Natural killer cell treated with Interleukin-12 subunit alpha and Interleukin-12 subunit beta and Interleukin-15 and Interleukin-18, amount 100 ng/mL, for 72 hours (primary cell): Measurements from ENCODE around the gene RPS10. TPM values are rescaled to one million over a fixed set of nuclear protein-coding genes. Genes with fewer than 3 reads are reported as not detected.

Source experiments
- ATAC-seq, 2 donors: fragments of 150-1000 bp; cut with Tn5 transposase in 1 of 2; sonication (Bioruptor Pico), chemical (Tn5 transposase) in 1 of 2; 2 replicates each; pipeline ENCODE4 v1.10.0; 2021
- DNase-seq: peaks from one replicate; pipeline ENCODE4 v3.0.0; 2022; ENCODE audit warnings: low spot score
- H3K27ac Mint-ChIP-seq, 2 donors: 1 replicate in 1 of 2; 2 replicates in 1 of 2; pipeline ENCODE4 v1.8.0; 2022; ENCODE audit warnings: mixed read lengths in 2 of 2, mild to moderate bottlenecking in 1 of 2, moderate library complexity in 1 of 2
- H3K27me3 Mint-ChIP-seq, 2 donors: 1 replicate in 1 of 2; 2 replicates in 1 of 2; pipeline ENCODE4 v1.8.0; 2022; ENCODE audit warnings: mixed read lengths in 2 of 2
- H3K36me3 Mint-ChIP-seq: one replicate; pipeline ENCODE4 v1.8.0; 2022; ENCODE audit warnings: mixed read lengths
- H3K4me1 Mint-ChIP-seq, 2 donors: 1 replicate in 1 of 2; 2 replicates in 1 of 2; pipeline ENCODE4 v1.8.0; 2022; ENCODE audit warnings: low read depth in 2 of 2, mixed read lengths in 2 of 2, mild to moderate bottlenecking in 1 of 2
- H3K4me3 Mint-ChIP-seq: one replicate; pipeline ENCODE4 v1.8.0; 2022; ENCODE audit warnings: mixed read lengths
- H3K9me3 Mint-ChIP-seq: 2 replicates; pipeline ENCODE4 v1.8.0; 2022; ENCODE audit warnings: mixed read lengths
- total RNA-seq, 2 donors: library from RNA; stranded (reverse); gene quantifications; one replicate each; pipeline ENCODE4 v1.2.3, GENCODE V29; 2022

Gene RPS10
- 1,000 to 10,000 TPM in 1 of 2 donors, 100 to 1,000 TPM in 1; 874 to 1,112 TPM for total RNA-seq

DNA sequence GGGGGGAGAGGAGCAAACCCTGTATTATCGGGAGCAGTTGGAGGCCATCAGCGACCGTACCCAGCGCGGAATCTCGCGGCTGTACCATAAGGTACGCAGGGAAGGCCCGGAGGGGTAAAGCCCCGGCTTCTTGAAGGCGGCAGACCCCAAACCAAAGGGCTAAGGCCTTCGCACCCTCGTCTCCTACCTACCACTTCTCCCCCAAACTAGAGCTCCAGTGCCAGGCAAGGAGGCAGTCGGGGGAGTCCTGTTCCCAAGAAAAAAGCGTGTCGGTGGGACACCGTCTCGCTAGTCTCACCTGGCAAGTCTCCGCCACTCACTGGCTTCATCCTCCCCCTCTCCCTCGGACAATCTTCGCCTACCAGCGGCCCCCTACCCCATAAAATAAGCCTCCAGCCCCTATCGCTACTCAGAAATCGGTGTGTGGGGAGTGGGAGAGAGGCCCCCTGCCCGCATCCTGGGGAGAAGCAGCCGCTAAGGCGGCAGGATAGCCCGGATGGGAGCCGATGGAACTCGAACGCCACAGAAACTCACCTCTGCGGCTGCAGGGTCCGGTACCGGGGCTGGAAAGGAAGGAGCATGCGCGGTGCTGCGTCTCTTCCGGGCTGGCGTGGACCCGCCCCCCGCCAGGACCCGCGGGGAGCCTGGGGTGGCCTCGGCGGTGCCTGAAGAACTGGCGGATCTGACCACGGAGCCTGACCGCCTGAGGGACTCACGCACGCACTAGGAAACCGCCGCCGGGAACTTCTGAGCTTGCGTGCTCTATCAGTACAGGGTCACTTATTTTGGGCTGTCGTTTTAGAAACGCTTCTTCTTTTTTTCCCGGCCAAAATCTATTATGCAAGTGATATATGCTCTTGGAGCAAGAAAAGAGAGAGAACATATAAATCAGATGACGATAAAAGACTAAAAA is at the start of gene RPS10:
RPS10 (minus strand) TSS at position 572 of the 913 bp plus-strand sequence. CDS start 848 bp downstream, outside the sequence.
- no peaks in the 10 kb centered on the region for H3K9me3 Mint-ChIP-seq
- H3K27ac Mint-ChIP-seq: peak within 1 kb of the TSS; percentile 99
- no peaks in the 10 kb centered on the region for H3K27me3 Mint-ChIP-seq
- peaks cover 18 to 21% of the 10 kb centered on the region in 2 donors for H3K4me1 Mint-ChIP-seq
- DNase-seq: peak; percentile 94
- peak within 1 kb of the TSS; percentile 93 for H3K4me3 Mint-ChIP-seq
- peak; percentile 99 for ATAC-seq
- peaks cover 10% of the 10 kb centered on the region for H3K36me3 Mint-ChIP-seq

DNA sequence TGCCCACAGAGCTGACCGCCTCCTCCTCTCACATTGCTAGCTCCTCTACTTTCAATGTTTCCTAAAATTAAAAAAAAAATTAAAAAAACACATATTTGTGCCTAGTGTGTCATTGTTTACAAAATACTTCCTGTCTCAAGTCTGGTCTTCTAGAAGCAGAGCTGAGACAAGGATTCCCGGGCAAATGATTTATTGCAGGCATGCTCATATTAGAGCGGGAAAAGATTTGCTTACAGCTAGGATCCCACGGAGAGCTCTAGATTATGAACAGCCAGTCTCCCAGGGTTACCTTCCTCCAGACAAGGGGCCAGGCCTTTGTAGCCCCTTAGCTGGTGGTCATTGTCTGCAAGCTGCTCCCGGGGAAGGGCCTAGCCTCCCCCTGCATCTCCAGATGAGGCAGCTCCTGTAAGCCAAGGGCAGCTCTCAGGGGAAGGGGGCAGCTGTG is 49.4 kb upstream of the RPS10 start:
- no peaks in the 10 kb centered on the region for H3K27me3 Mint-ChIP-seq
- no peaks in the 10 kb centered on the region for H3K4me1 Mint-ChIP-seq
- no peak overlapping the region for H3K4me3 Mint-ChIP-seq
- DNase-seq (no peak), ATAC-seq (no peak)
- no peaks in the 10 kb centered on the region for H3K9me3 Mint-ChIP-seq
- no peaks in the 10 kb centered on the region for H3K36me3 Mint-ChIP-seq
- H3K27ac Mint-ChIP-seq: no peak overlapping the region

GRCh38 chr6:34474754-34475153 is 48.9 kb upstream of the RPS10 start:
- no peaks in the 10 kb centered on the region for H3K4me1 Mint-ChIP-seq
- no peak overlapping the region for H3K27ac Mint-ChIP-seq
- H3K9me3 Mint-ChIP-seq: no peaks in the 10 kb centered on the region
- ATAC-seq: no peak
- no peaks in the 10 kb centered on the region for H3K27me3 Mint-ChIP-seq
- no peak for DNase-seq
- no peak overlapping the region for H3K4me3 Mint-ChIP-seq
- no peaks in the 10 kb centered on the region for H3K36me3 Mint-ChIP-seq

DNA sequence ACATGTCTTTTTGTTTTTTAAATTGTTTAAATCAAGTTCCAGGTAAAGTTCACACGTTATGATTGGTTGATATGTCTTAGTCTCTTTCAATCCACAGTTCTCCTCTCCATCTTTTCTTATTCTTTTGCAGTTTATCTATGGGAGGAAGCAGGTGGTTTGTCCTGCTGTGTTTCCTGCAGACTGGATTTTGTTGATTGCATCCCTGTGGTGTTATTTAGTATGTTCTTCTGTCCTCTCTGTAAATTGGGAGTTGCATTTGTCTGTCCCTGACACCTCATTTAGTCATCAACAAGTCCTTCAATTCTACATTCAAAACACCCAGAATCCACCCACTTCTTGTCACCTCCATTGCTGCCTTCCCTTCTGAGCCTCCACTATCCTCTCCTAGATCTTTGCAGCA is 48.1 kb upstream of the RPS10 start:
- Mint-ChIP-seq H3K9me3 (no peaks in the 10 kb centered on the region), H3K27me3 (no peaks in the 10 kb centered on the region), H3K27ac (no peak overlapping the region), H3K4me1 (no peaks in the 10 kb centered on the region), H3K4me3 (no peak overlapping the region), H3K36me3 (no peaks in the 10 kb centered on the region)
- ATAC-seq: no peak
- DNase-seq: no peak

GRCh38 chr6:34472425-34472824 is 46.6 kb upstream of the RPS10 start:
- H3K9me3 Mint-ChIP-seq: no peaks in the 10 kb centered on the region
- no peaks in the 10 kb centered on the region for H3K27me3 Mint-ChIP-seq
- H3K4me3 Mint-ChIP-seq: no peak overlapping the region
- no peaks in the 10 kb centered on the region for H3K36me3 Mint-ChIP-seq
- ATAC-seq: no peak
- no peaks in the 10 kb centered on the region for H3K4me1 Mint-ChIP-seq
- no peak for DNase-seq
- H3K27ac Mint-ChIP-seq: no peak overlapping the region

GRCh38 chr6:34469499-34469898 is 43.6 kb upstream of the RPS10 start:
- no peaks in the 10 kb centered on the region for H3K36me3 Mint-ChIP-seq
- no peak overlapping the region for H3K4me3 Mint-ChIP-seq
- DNase-seq: no peak
- peaks cover 0 to 4% of the 10 kb centered on the region in 2 donors for H3K4me1 Mint-ChIP-seq
- no peak for ATAC-seq
- H3K27ac Mint-ChIP-seq: no peak overlapping the region
- no peaks in the 10 kb centered on the region for H3K9me3 Mint-ChIP-seq
- H3K27me3 Mint-ChIP-seq: peaks cover 6 to 7% of the 10 kb centered on the region in 2 donors

DNA sequence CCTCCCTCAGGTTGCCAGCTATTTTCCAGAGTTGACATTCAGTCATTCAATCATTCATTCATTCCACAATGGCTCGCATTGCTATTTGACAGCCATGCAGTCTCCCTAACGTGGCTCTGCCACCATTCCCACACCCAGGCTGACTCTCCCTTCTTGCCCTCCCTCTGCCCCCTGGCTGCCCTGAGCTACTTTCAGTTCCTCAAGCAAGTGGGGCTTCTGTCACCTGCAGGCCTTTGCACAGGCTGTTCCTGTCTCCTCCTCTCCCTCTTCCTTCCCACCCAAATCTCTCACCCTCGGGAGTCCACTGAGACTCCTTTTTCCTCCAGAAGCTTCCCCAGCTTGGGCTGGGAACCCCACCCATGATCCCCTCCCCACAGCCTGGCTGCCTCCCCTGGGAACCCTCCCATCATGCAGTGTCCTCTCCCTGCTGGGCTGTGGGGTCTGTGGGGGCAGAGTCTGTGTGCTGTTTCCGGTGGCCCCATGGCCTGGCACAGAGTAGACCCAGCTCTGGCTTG is 42.6 kb upstream of the RPS10 start:
- Mint-ChIP-seq H3K36me3 (no peaks in the 10 kb centered on the region), H3K4me3 (no peak overlapping the region), H3K4me1 (peaks cover 0 to 4% of the 10 kb centered on the region in 2 donors), H3K27ac (no peak overlapping the region), H3K9me3 (no peaks in the 10 kb centered on the region), H3K27me3 (peaks cover 6 to 16% of the 10 kb centered on the region in 2 donors)
- DNase-seq (no peak), ATAC-seq (no peak)

DNA sequence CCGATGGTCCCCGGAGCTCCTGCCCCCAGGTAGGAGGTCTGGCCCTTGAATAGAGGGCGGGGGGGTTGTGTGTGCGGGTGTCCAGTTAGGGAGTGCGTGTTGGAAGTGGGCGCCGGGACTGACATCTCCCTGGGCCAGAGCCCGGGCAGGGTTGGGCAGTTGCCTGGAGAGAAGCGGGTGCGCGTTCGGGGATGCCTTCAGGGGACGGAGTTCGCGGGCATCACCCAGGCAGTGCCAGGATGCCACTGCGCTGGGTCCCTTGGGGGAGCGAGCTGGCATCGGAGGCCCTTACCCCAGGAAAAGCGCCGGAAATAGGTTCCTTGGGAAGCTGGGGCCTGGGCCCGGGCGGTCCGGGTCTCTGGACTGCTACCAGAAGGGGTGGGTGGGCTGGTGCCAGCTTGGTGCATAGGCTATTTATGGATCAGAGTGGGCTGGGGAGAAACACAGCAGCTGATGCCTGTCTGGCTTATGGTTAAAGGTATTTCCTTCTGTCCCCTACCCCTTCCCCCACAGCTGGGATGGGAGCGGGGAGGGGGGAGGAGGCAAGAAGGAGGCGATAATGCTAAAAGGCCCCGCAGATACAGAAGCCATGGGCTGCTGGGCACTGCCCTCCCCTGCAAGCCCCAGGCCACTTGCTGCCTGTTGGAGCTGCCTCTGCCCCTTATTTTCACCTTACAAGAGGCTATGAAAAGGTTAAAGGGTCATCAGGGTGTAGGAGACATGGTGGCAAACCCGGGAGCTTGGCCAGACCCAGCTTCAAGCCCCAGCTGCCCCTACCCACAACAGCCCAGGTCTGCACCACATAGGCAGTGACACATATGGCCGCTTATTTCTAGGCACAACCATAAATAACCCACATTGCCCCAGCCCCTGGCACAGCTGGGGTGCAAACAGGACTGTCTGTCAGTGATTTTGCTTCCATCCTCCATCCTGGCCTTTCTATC is 40.6 kb upstream of the RPS10 start:
- DNase-seq: no peak
- ATAC-seq: no peak
- peaks cover 8 to 24% of the 10 kb centered on the region in 2 donors for H3K27me3 Mint-ChIP-seq
- H3K4me1 Mint-ChIP-seq: peaks cover 0 to 4% of the 10 kb centered on the region in 2 donors
- no peaks in the 10 kb centered on the region for H3K9me3 Mint-ChIP-seq
- H3K27ac Mint-ChIP-seq: no peak overlapping the region
- no peaks in the 10 kb centered on the region for H3K36me3 Mint-ChIP-seq
- H3K4me3 Mint-ChIP-seq: no peak overlapping the region

GRCh38 chr6:34465531-34466241 is 39.8 kb upstream of the RPS10 start, which contains the start of gene PACSIN1:
TSS of gene PACSIN1 (plus strand) at chr6:34466076. CDS start at chr6:34526306, 60,230 bp downstream.
- DNase-seq: no peak
- no peaks in the 10 kb centered on the region for H3K36me3 Mint-ChIP-seq
- H3K4me3 Mint-ChIP-seq: peak within 1 kb of the TSS; percentile 12
- H3K4me1 Mint-ChIP-seq: peaks cover 0 to 4% of the 10 kb centered on the region in 2 donors
- peak in 1 of 2 donors; percentile 55 for ATAC-seq
- H3K27me3 Mint-ChIP-seq: peaks cover 8 to 24% of the 10 kb centered on the region in 2 donors
- no peaks in the 10 kb centered on the region for H3K9me3 Mint-ChIP-seq
- no peak within 1 kb of the TSS for H3K27ac Mint-ChIP-seq

GRCh38 chr6:34463849-34464248 is 38.0 kb upstream of the RPS10 start:
- H3K4me3 Mint-ChIP-seq: no peak overlapping the region
- peaks cover 0 to 4% of the 10 kb centered on the region in 2 donors for H3K4me1 Mint-ChIP-seq
- no peak overlapping the region for H3K27ac Mint-ChIP-seq
- no peak for ATAC-seq
- no peaks in the 10 kb centered on the region for H3K9me3 Mint-ChIP-seq
- peaks cover 8 to 24% of the 10 kb centered on the region in 2 donors for H3K27me3 Mint-ChIP-seq
- no peaks in the 10 kb centered on the region for H3K36me3 Mint-ChIP-seq
- DNase-seq: no peak

GRCh38 chr6:34463299-34463698 is 37.4 kb upstream of the RPS10 start:
- Mint-ChIP-seq H3K4me3 (no peak overlapping the region), H3K27me3 (peaks cover 8 to 24% of the 10 kb centered on the region in 2 donors), H3K27ac (no peak overlapping the region), H3K36me3 (no peaks in the 10 kb centered on the region), H3K4me1 (peaks cover 0 to 4% of the 10 kb centered on the region in 2 donors), H3K9me3 (no peaks in the 10 kb centered on the region)
- DNase-seq: no peak
- no peak for ATAC-seq

GRCh38 chr6:34462551-34462971 is 36.7 kb upstream of the RPS10 start:
- no peak overlapping the region for H3K27ac Mint-ChIP-seq
- H3K4me1 Mint-ChIP-seq: peaks cover 0 to 4% of the 10 kb centered on the region in 2 donors
- no peak overlapping the region for H3K4me3 Mint-ChIP-seq
- peaks cover 8 to 24% of the 10 kb centered on the region in 2 donors for H3K27me3 Mint-ChIP-seq
- no peaks in the 10 kb centered on the region for H3K36me3 Mint-ChIP-seq
- no peak for DNase-seq
- no peaks in the 10 kb centered on the region for H3K9me3 Mint-ChIP-seq
- ATAC-seq: no peak

- Mint-ChIP-seq H3K27ac (no peak overlapping the region), H3K4me3 (no peak overlapping the region), H3K36me3 (no peaks in the 10 kb centered on the region), H3K27me3 (peaks cover 8 to 24% of the 10 kb centered on the region in 2 donors), H3K9me3 (no peaks in the 10 kb centered on the region), H3K4me1 (peaks cover 0 to 4% of the 10 kb centered on the region in 2 donors)
- no peak for ATAC-seq
- no peak for DNase-seq
These were observed 36.1 kb upstream of the RPS10 start for GRCh38 chr6:34462010-34462409.
